T47D (cell line): ENCODE measurements around the gene GORASP2.

ENCODE experiments used
- DNase-seq, 2 experiments: peaks; one replicate each; pipeline versions ENCODE4 v3.0.0 to v3.0.0-alpha.2; 2011 to 2012; ENCODE audit warnings: low read depth in 1 of 2, low spot score in 1 of 2
- JUND ChIP-seq: IDR thresholded peaks from 2 replicates; pipeline ENCODE4 v1.6.1; 2012; ENCODE audit warnings: low read depth
- in situ Hi-C: cut with HindIII; loops from 2 replicates; pipeline ENCODE4 v1.10.0; 2016; ENCODE audit warnings: low sequenced_read_pairs, low pct_unique_long_range_greater_than_20kb

GORASP2 gene

GRCh38 chr2:171004833-171005232 is 75.8 kb downstream of the GORASP2 start:
- in situ Hi-C loops: no loop called here
- no peak for TF ChIP-seq JUND
- no peak for DNase-seq

GRCh38 chr2:171008550-171009205 is 79.6 kb downstream of the GORASP2 start:
- in situ Hi-C loops: no loop called here
- no peak for TF ChIP-seq JUND
- no peak for DNase-seq

- in situ Hi-C loops: no loop called here
- TF ChIP-seq JUND: no peak
These were observed 80.3 kb downstream of the GORASP2 start for GRCh38 chr2:171009386-171009785.

DNA sequence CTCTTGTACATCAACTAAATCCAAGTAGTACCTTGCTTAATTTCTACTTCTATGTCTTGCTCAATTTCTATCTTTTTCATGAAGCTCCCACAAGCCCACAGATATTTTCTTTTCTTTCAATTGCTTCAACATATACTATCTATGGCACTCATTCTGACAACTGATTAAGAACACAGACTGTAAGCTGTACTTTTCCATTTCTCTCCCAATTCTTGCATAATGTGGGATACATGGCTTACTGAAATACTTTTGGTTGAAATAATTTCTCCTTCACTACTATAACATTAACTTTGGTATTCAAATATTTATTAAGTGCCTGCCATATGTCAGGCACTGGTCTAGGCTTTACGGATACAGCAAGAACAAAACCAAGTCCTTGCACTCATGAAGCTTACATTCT is 84.8 kb downstream of the GORASP2 start:
- DNase-seq: no peak
- in situ Hi-C loops: no loop called here
- TF ChIP-seq JUND: no peak

More at GRCh38 chr2:171009386-171009785, 80.3 kb downstream of the GORASP2 start:
- no peak for DNase-seq

- no peak for TF ChIP-seq JUND
- no peak for DNase-seq
- in situ Hi-C loops: no loop called here
These were observed 87.1 kb downstream of the GORASP2 start for GRCh38 chr2:171016125-171016524.
